ENCODE measurements around the gene FXYD6. TPM values are rescaled to one million over a fixed set of nuclear protein-coding genes. Genes with fewer than 3 reads are reported as not detected.
A peak's percentile ranks its signal among the peaks of the same experiment; 100 is the strongest.
"Not testable (repeated sequence)": the region's sequence is repeated elsewhere in the genome, so short reads cannot be mapped to it uniquely, and the experiment has no call there.

The FXYD6 gene
- total RNA-seq, 4 donors from 2014 or later = 21.5 to 79.9 (median 25.6) TPM

- ATAC-seq (ENCODE audit: low FRiP score) = peak; percentile 10
- TF ChIP-seq, protein P1, sequence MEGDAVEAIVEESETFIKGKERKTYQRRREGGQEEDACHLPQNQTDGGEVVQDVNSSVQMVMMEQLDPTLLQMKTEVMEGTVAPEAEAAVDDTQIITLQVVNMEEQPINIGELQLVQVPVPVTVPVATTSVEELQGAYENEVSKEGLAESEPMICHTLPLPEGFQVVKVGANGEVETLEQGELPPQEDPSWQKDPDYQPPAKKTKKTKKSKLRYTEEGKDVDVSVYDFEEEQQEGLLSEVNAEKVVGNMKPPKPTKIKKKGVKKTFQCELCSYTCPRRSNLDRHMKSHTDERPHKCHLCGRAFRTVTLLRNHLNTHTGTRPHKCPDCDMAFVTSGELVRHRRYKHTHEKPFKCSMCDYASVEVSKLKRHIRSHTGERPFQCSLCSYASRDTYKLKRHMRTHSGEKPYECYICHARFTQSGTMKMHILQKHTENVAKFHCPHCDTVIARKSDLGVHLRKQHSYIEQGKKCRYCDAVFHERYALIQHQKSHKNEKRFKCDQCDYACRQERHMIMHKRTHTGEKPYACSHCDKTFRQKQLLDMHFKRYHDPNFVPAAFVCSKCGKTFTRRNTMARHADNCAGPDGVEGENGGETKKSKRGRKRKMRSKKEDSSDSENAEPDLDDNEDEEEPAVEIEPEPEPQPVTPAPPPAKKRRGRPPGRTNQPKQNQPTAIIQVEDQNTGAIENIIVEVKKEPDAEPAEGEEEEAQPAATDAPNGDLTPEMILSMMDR (IDR thresholded peaks at IDR 0.05) = no peak
- DNase-seq (ENCODE audit: low spot score) = no peak
Observed at GRCh38 chr11:117816846-117817367, 59.6 kb downstream of the FXYD6 start.

DNA sequence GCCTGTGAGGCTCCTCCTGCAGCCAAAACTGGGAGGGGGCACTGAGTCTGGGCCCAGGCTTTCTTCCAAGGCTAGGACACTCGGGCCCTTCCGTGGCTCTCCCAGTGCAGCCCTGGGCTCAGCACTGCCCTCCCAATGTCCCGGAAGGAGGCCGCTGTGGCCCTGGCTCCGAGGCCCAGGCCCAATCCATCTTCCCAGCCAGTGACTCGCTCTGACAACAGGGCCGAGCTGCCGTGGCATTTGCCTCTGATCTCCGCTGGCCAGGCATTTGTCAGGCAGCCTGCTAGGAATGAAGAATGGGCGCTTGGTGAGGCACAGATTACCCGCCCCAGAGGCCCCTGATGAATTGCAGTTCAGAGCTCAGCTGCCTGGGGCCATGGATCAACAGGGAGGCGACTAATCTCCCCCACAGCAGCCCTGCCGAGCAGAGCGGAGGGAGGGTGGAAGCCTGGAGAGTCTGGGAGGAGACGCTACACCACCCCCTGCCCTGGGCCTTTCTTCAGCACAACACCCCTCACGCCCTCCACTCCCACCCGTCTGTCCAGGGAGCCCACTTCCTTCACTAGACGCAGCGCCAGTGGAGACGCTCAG lies 60.2 kb downstream of the FXYD6 start:
- ATAC-seq (ENCODE audit: low FRiP score) (peak; percentile 76), DNase-seq (ENCODE audit: low spot score) (no peak)
- TF ChIP-seq, protein P1 (IDR thresholded peaks at IDR 0.05) = no peak

GRCh38 chr11:117815262-117815803 lies 61.1 kb downstream of the FXYD6 start:
- ATAC-seq (ENCODE audit: low FRiP score) (no peak), DNase-seq (ENCODE audit: low spot score) (no peak)
- TF ChIP-seq, protein P1 (IDR thresholded peaks at IDR 0.05) = no peak

DNA sequence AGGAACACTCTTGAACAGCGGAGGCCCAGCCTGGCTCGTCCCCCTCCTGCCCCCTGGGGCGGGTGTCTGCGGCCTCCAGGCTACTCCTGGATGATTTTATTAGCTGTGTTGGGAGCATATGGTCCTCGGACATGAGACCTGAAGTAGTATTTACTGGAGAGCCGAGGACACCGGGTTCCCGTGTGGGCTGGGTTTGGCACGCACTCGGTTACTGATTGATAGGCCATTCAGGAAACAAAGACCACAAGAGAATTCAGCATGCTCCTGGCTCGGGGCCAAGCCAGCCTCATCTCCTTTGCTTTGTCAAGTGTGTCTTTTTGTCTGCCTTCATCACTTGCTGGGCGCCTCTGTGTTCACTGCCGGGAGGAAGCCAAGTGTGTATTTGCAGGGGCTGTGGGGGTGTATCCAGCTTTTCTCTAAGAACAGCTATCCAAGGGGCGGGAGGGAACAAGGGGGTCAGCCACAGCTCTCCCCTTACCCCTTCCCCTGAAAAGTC lies 61.6 kb downstream of the FXYD6 start:
- ATAC-seq (ENCODE audit: low FRiP score) = no peak
- DNase-seq (ENCODE audit: low spot score) = no peak
- TF ChIP-seq, protein P1 (IDR thresholded peaks at IDR 0.05) = no peak

GRCh38 chr11:117814204-117814765 lies 62.2 kb downstream of the FXYD6 start:
- TF ChIP-seq, protein P1 (IDR thresholded peaks at IDR 0.05) = no peak
- no peak for ATAC-seq (ENCODE audit: low FRiP score)
- no peak for DNase-seq (ENCODE audit: low spot score)

- ATAC-seq (ENCODE audit: low FRiP score); DNase-seq (ENCODE audit: low spot score): not testable (repeated sequence)
Observed at GRCh38 chr11:117810056-117810451, 66.4 kb downstream of the FXYD6 start.

GRCh38 chr11:117809236-117810055 lies 67.0 kb downstream of the FXYD6 start:
- ATAC-seq (ENCODE audit: low FRiP score) = peak; percentile 86
- TF ChIP-seq, protein P1 (IDR thresholded peaks at IDR 0.05) = no peak
- DNase-seq (ENCODE audit: low spot score) = no peak
